ENCODE measurements around the gene STPG1.
"Not testable (repeated sequence)": the region's sequence is repeated elsewhere in the genome, so short reads cannot be mapped to it uniquely, and the experiment has no call there.

Gene STPG1

GRCh38 chr1:24413350-24414163 is at the start of gene STPG1:
Gene STPG1, minus strand, starts transcription at chr1:24413782. Its CDS starts 12,394 bp downstream, at chr1:24401388.
- peaks cover 22% of the 10 kb centered on the region for H3K27me3 ChIP-seq (ENCODE audit: insufficient read depth, low read length, poor library complexity)
- ATAC-seq (ENCODE audit: insufficient read depth, low read depth) (no peak), DNase-seq (peak; percentile 22)
- no peak within 1 kb of the TSS for H3K4me3 ChIP-seq (ENCODE audit: low read depth in 1 of 2, low read length in 2 of 2)
- no peak within 1 kb of the TSS for H2AFZ ChIP-seq (ENCODE audit: low read depth, low read length)
- H3K9me3 ChIP-seq (ENCODE audit: insufficient read depth, low read length, severe bottlenecking): no peaks in the 10 kb centered on the region
- no peaks in the 10 kb centered on the region for H3K36me3 ChIP-seq (ENCODE audit: insufficient read depth, low read length)
- no peak for TF ChIP-seq CTCF (IDR thresholded peaks at IDR 0.05; ENCODE audit: borderline replicate concordance, extremely low read depth, low read length, poor library complexity, severe bottlenecking)
- TF ChIP-seq EZH2 (IDR thresholded peaks at IDR 0.05; ENCODE audit: borderline replicate concordance, low read depth, low read length, severe bottlenecking): peak; percentile 65
- no peak within 1 kb of the TSS for H3K9ac ChIP-seq (ENCODE audit: low read depth, low read length)
- peaks cover 25% of the 10 kb centered on the region for H3K4me1 ChIP-seq (ENCODE audit: insufficient read depth, low read length)
- no peaks in the 10 kb centered on the region for H4K20me1 ChIP-seq (ENCODE audit: insufficient read depth, low read length)
- no peak within 1 kb of the TSS for H3K4me2 ChIP-seq (ENCODE audit: insufficient read depth, low read length)
- peaks cover 3% of the 10 kb centered on the region; the same call in 1 of the 2 replicates for H3K79me2 ChIP-seq (ENCODE audit: insufficient read depth, low read length)
- no peak within 1 kb of the TSS for H3K27ac ChIP-seq (ENCODE audit: low read length)

- H2AFZ ChIP-seq (ENCODE audit: low read depth, low read length); H3K27me3 ChIP-seq (ENCODE audit: insufficient read depth, low read length, poor library complexity); H3K4me3 ChIP-seq (ENCODE audit: low read depth in 1 of 2, low read length in 2 of 2); H3K79me2 ChIP-seq (ENCODE audit: insufficient read depth, low read length); H3K27ac ChIP-seq (ENCODE audit: low read length); ATAC-seq (ENCODE audit: insufficient read depth, low read depth); H3K4me1 ChIP-seq (ENCODE audit: insufficient read depth, low read length); H3K9me3 ChIP-seq (ENCODE audit: insufficient read depth, low read length, severe bottlenecking); H3K4me2 ChIP-seq (ENCODE audit: insufficient read depth, low read length); H4K20me1 ChIP-seq (ENCODE audit: insufficient read depth, low read length); H3K9ac ChIP-seq (ENCODE audit: low read depth, low read length); DNase-seq: not testable (repeated sequence)
- H3K36me3 ChIP-seq (ENCODE audit: insufficient read depth, low read length): peaks cover 30% of the 10 kb centered on the region
Measured at GRCh38 chr1:24462128-24462527, 48.5 kb upstream of the STPG1 start.

- Histone ChIP-seq H2AFZ (ENCODE audit: low read depth, low read length) (no peak overlapping the region), H3K27me3 (ENCODE audit: insufficient read depth, low read length, poor library complexity) (no peaks in the 10 kb centered on the region), H4K20me1 (ENCODE audit: insufficient read depth, low read length) (no peaks in the 10 kb centered on the region), H3K4me1 (ENCODE audit: insufficient read depth, low read length) (no peaks in the 10 kb centered on the region), H3K4me2 (ENCODE audit: insufficient read depth, low read length) (no peak overlapping the region), H3K27ac (ENCODE audit: low read length) (no peak overlapping the region), H3K79me2 (ENCODE audit: insufficient read depth, low read length) (no peaks in the 10 kb centered on the region), H3K9ac (ENCODE audit: low read depth, low read length) (no peak overlapping the region), H3K36me3 (ENCODE audit: insufficient read depth, low read length) (peaks cover 27% of the 10 kb centered on the region), H3K4me3 (ENCODE audit: low read depth in 1 of 2, low read length in 2 of 2) (no peak overlapping the region), H3K9me3 (ENCODE audit: insufficient read depth, low read length, severe bottlenecking) (no peaks in the 10 kb centered on the region)
- no peak for DNase-seq
- TF ChIP-seq EZH2 (IDR thresholded peaks at IDR 0.05; ENCODE audit: borderline replicate concordance, low read depth, low read length, severe bottlenecking) (no peak), CTCF (IDR thresholded peaks at IDR 0.05; ENCODE audit: borderline replicate concordance, extremely low read depth, low read length, poor library complexity, severe bottlenecking) (no peak)
- no peak for ATAC-seq (ENCODE audit: insufficient read depth, low read depth)
Measured at GRCh38 chr1:24459551-24460266, 46.1 kb upstream of the STPG1 start.

- Histone ChIP-seq H3K4me2 (ENCODE audit: insufficient read depth, low read length) (no peak overlapping the region), H3K27me3 (ENCODE audit: insufficient read depth, low read length, poor library complexity) (no peaks in the 10 kb centered on the region), H3K4me3 (ENCODE audit: low read depth in 1 of 2, low read length in 2 of 2) (no peak overlapping the region), H3K36me3 (ENCODE audit: insufficient read depth, low read length) (peaks cover 27% of the 10 kb centered on the region), H3K79me2 (ENCODE audit: insufficient read depth, low read length) (no peaks in the 10 kb centered on the region), H4K20me1 (ENCODE audit: insufficient read depth, low read length) (no peaks in the 10 kb centered on the region), H3K27ac (ENCODE audit: low read length) (no peak overlapping the region), H3K4me1 (ENCODE audit: insufficient read depth, low read length) (no peaks in the 10 kb centered on the region), H3K9ac (ENCODE audit: low read depth, low read length) (no peak overlapping the region), H3K9me3 (ENCODE audit: insufficient read depth, low read length, severe bottlenecking) (no peaks in the 10 kb centered on the region), H2AFZ (ENCODE audit: low read depth, low read length) (no peak overlapping the region)
- ATAC-seq (ENCODE audit: insufficient read depth, low read depth) (no peak), DNase-seq (no peak)
- TF ChIP-seq CTCF (IDR thresholded peaks at IDR 0.05; ENCODE audit: borderline replicate concordance, extremely low read depth, low read length, poor library complexity, severe bottlenecking) (no peak), EZH2 (IDR thresholded peaks at IDR 0.05; ENCODE audit: borderline replicate concordance, low read depth, low read length, severe bottlenecking) (no peak)
Measured at GRCh38 chr1:24457866-24458265, 44.3 kb upstream of the STPG1 start.
